CD4-positive, alpha-beta T cell treated with Interleukin-12 subunit alpha and Interleukin-12 subunit beta, for 1 hour (primary cell): Measurements from ENCODE around the gene IGF1R.
"Not testable (repeated sequence)": the region's sequence is repeated elsewhere in the genome, so short reads cannot be mapped to it uniquely, and the experiment has no call there.

Experiments used
- DNase-seq: peaks from one replicate; pipeline ENCODE4 v3.0.0-alpha.2; 2020

The IGF1R gene

GRCh38 chr15:98647774-98648653 lies at the start of gene IGF1R:
Gene IGF1R, plus strand, starts transcription at chr15:98648539. Its CDS starts 1,043 bp downstream, at chr15:98649582.
- DNase-seq: peak; percentile 90

- peak; percentile 9 for DNase-seq
Observed at GRCh38 chr15:98599909-98600691, 48.2 kb upstream of the IGF1R start.

- no peak for DNase-seq
Observed at GRCh38 chr15:98604983-98605382, 43.4 kb upstream of the IGF1R start.

- no peak for DNase-seq
Observed at GRCh38 chr15:98609144-98609852, 39.0 kb upstream of the IGF1R start.

DNA sequence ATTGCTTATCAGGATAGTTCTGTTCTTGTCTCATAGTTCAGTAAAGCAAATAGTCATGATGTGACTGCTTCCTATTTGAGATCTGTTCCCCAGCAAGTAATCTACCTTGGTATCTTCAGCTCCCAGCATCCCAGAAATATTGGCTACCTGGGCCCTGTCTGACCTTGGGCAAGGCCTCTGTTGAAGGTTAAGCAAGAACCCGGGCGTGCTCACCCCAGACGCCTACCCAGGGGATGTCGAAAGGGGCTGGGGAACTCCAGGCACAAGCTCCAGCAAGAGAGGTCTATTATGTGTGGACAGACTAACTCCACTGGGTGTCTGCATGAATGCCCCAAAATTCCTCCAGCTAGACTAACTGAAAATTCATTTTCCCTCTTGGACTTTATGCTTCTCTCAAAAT lies 37.3 kb upstream of the IGF1R start:
- no peak for DNase-seq

GRCh38 chr15:98611808-98612207 lies 36.5 kb upstream of the IGF1R start:
- DNase-seq: no peak

- no peak for DNase-seq
Observed at GRCh38 chr15:98612490-98613110, 35.7 kb upstream of the IGF1R start.

DNA sequence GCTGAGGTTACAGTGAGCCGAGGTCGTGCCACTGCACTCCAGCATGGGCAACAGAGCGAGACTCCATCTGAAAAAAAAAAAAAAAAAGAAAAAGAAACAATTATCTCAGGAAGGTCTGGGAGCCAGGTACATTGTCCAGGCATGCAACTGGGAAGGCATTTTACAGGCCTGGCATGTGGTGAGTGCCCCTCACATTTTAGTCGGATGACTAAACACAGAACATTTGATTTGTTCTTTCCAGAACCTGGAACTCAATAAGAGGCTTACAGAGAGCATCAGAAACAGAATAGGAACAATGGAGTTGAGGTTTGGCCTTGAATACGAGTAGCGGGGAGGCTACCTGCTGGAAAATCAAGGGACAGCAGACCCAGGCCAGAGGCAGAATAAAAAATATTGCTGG lies 33.7 kb upstream of the IGF1R start:
- no peak for DNase-seq

- no peak for DNase-seq
Observed at GRCh38 chr15:98616397-98616796, 31.9 kb upstream of the IGF1R start.

DNA sequence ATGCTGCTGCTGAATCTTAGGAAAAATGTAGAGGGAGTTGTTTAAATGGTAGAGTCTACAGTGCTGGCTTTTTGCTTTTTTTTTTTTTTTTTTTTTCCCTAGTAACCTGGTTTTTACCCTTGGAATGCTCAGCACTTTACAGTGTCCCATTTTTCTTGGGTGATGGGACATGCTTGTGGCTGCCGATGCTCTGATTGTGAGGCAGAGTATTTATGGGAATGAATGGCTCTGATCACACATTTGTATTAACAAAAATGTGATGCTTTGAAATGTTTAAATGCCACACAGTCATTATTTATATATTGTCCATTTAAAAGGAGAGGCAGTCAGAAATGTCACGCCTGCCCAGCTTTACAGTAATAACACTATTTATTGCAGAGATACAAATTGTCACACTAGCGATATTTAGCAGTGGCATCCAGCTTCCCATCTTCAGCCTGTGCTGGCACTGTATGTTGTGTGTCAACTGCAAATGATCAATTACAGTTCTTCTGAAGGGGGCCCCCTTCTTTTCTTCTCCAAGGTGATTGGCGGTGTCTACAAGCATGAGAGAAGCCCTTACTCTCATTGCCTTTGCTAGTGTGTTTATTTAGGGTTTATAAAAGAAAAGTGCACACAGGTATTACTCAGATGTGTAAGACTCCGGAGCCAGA lies 30.9 kb upstream of the IGF1R start:
- no peak for DNase-seq

- not testable (repeated sequence) for DNase-seq
Observed at GRCh38 chr15:98618576-98618975, 29.8 kb upstream of the IGF1R start.

DNA sequence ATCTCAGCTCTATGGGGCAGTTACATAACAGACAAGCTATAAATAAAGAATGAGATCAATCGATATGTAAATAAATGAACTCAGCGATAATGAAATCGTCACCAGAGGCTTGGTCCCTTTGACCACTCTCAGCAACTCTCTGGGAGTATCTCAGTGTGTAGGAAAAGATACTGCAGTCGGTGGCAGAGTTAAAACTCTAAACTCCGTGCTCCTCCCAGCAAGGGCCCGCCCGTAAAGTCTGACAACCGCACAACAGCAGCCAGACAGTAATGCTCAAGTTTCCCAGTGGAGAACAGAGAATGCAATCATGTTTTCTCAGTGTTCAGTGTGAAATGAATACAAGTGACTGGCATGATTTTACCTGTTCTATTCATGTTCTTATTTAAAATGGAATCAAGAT lies 28.3 kb upstream of the IGF1R start:
- DNase-seq: no peak

DNA sequence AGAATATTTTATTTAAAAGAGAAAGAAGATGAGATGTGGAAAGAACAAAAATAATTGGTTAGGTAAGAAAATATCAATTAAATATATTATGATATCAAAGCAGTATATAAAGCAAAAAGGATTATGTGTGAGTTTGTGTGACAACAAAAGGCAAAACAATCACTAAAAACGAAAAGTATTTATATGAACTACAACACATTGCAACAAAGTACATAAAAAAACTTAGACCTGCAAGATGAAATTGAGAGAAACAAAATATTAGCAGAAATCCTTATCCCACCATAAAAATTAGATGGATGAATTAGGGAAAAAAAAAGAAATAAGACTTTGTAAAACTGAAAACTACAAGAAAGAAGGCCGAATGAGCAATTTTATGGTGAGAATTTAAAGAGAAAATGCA lies 27.3 kb upstream of the IGF1R start:
- no peak for DNase-seq

GRCh38 chr15:98625614-98626013 lies 22.7 kb upstream of the IGF1R start:
- DNase-seq: no peak

DNA sequence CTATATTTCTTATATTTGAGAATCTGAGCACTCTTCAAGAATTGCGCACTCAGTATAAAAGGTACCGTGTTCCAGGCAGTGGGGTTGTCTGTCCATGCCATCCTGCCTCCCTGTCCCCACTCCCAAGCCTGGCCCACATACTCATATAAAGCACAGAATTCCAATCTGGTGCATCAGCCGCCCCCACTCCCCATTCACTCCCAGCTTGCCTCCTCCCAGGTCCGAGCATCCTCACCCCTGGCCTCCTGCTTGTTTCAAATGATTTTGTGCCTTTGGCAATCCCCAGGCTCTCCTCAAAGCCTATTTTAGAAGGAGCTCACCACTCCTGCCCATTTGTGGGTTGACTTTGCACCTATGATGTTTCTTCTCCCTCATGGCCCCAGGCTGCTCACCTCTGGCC lies 22.2 kb upstream of the IGF1R start:
- no peak for DNase-seq

DNA sequence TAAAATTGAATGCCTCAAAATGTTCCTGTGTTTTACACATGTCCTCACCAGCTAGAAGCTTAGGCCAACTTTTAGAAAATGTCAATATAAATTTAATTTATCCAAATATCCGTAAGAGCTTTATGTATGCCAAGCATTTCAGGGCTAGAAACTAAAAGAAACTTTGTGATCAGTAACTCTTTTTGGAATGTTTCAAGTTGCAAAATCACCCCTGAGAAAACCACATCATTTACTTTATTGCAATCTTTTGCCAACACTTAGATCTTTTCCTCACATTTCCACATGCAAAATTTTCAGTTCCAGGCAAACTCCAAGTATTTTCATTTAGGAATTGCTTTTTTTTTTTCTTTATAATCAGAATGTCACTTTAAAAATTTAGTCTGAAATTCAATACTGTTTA lies 20.1 kb upstream of the IGF1R start:
- no peak for DNase-seq

DNA sequence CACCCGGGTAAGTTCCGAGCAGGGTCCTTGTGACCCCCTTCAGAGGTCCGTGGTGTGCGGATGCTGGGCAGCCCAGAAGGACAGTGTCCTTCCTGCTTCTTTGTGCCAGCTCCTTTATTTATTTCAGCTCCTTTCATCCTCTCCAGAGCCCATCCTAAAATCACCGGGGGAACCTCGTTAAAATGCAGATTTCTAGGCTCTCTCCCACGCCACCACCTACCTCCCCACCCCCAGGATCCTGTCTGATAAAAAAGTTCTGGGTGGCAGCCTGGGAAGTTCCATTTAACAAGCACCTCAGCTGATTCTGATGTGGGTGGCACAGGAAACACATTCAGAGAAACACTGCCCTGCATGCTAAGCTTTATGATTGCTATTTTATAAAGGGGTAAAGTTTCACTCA lies 12.5 kb upstream of the IGF1R start:
- DNase-seq: no peak

DNA sequence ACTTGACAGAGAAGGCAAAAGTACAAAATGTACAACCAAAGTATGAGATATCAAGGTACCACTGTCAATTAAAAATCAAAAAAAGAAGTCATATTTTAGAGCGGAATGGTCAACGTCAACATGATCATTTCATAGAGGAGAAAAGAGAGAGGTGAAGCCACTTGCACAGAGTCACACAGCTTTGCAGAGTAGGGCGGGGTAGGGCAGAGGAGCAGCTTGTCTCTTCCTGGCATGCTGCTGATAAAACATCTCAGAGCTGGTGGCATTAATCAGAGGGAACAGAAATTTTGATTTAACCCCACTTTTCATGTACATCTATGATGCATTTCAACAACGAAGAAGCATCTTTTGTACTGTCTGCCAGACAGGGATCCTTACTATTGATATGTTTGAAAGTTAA lies 5.2 kb upstream of the IGF1R start:
- no peak for DNase-seq

GRCh38 chr15:98646546-98647025 lies 1.8 kb upstream of the IGF1R start:
- DNase-seq: no peak

GRCh38 chr15:98647026-98647773 lies 1.1 kb upstream of the IGF1R start:
- DNase-seq: peak; percentile 58

DNA sequence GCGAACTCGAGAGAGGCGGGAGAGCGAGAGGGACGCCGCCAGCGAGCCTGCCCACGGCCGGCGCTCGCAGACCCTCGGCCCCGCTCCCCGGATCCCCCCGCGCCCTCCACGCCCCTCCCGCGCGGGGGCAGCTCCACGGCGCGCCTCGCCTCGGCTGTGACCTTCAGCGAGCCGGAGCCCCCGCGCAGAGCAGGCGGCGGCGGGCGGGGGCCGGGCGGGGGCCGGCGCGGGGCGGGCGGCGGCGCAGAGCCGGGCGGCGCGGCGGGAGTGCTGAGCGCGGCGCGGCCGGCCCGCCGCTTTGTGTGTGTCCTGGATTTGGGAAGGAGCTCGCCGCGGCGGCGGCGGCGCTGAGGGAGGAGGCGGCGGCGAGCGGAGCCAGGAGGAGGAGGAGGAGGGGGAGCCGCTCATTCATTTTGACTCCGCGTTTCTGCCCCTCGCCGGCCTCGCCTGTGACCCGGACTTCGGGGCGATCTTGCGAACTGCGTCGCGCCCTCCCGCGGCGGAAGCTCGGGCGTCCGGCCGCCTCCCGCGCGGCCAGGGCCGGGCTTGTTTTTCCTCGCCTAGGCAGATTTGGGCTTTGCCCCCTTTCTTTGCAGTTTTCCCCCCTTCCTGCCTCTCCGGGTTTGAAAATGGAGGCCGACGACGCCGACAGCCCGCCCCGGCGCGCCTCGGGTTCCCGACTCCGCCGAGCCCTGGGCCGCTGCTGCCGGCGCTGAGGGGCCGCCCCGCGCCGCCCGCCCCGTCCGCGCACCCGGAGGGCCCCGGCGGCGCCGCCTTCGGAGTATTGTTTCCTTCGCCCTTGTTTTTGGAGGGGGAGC lies 524 bp downstream of the IGF1R start:
- DNase-seq: peak; percentile 25
